ENCODE measurements around the gene ANKS1B.

- TF ChIP-seq, protein P1, sequence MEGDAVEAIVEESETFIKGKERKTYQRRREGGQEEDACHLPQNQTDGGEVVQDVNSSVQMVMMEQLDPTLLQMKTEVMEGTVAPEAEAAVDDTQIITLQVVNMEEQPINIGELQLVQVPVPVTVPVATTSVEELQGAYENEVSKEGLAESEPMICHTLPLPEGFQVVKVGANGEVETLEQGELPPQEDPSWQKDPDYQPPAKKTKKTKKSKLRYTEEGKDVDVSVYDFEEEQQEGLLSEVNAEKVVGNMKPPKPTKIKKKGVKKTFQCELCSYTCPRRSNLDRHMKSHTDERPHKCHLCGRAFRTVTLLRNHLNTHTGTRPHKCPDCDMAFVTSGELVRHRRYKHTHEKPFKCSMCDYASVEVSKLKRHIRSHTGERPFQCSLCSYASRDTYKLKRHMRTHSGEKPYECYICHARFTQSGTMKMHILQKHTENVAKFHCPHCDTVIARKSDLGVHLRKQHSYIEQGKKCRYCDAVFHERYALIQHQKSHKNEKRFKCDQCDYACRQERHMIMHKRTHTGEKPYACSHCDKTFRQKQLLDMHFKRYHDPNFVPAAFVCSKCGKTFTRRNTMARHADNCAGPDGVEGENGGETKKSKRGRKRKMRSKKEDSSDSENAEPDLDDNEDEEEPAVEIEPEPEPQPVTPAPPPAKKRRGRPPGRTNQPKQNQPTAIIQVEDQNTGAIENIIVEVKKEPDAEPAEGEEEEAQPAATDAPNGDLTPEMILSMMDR (IDR thresholded peaks at IDR 0.05) = no peak
- TF ChIP-seq POLR2AphosphoS5 (IDR thresholded peaks at IDR 0.05; ENCODE audit: low read depth, low read length) = no peak
- TF ChIP-seq TCF7L2 (IDR thresholded peaks at IDR 0.05; ENCODE audit: low read depth, low read length) = no peak
Observed at GRCh38 chr12:99911081-99911480, 73.7 kb downstream of the ANKS1B start.
